DOHH2 (cell line): Measurements from ENCODE around the gene KIR2DL3.
"Not testable (repeated sequence)": the region's sequence is repeated elsewhere in the genome, so short reads cannot be mapped to it uniquely, and the experiment has no call there.

ENCODE experiments used
- H3F3A ChIP-seq: fragments of 200-600 bp; sonication (generic), shearing (Covaris generic); 2 replicates; pipeline ENCODE4 v1.6.0; 2016; ENCODE audit warnings: antibody characterized with exemption, mild to moderate bottlenecking; ENCODE audit not compliant: control insufficient read depth, insufficient read depth
- H3K27ac ChIP-seq: fragments of 200-600 bp; sonication (generic); 2 replicates; pipeline ENCODE4 v1.5.1; 2014; ENCODE audit warnings: low read depth, mild to moderate bottlenecking, low read length, moderate library complexity
- H3K27me3 ChIP-seq: fragments of 200-600 bp; sonication (generic); 2 replicates; pipeline ENCODE4 v1.6.1; 2014; ENCODE audit warnings: mild to moderate bottlenecking, low read length, mixed read lengths; ENCODE audit not compliant: control insufficient read depth
- H3K36me3 ChIP-seq: fragments of 200-600 bp; sonication (generic); 2 replicates; pipeline ENCODE4 v1.6.1; 2014; ENCODE audit warnings: mild to moderate bottlenecking, low read length, moderate library complexity, mixed read lengths; ENCODE audit not compliant: control insufficient read depth
- H3K4me1 ChIP-seq: fragments of 200-600 bp; sonication (generic); 2 replicates; pipeline ENCODE4 v1.6.1; 2014; ENCODE audit warnings: mild to moderate bottlenecking, low read length, mixed read lengths; ENCODE audit not compliant: control insufficient read depth
- H3K4me2 ChIP-seq: fragments of 200-600 bp; sonication (generic); 2 replicates; pipeline ENCODE4 v1.6.0; 2014; ENCODE audit warnings: mild to moderate bottlenecking, low read length, moderate library complexity
- H3K4me3 ChIP-seq: fragments of 200-600 bp; sonication (generic); 2 replicates; pipeline ENCODE4 v1.5.1; 2014; ENCODE audit warnings: mild to moderate bottlenecking, low read length, mixed read lengths
- H3K79me2 ChIP-seq: fragments of 200-600 bp; sonication (generic); 2 replicates; pipeline ENCODE4 v1.6.1; 2014; ENCODE audit warnings: mild to moderate bottlenecking, low read length, mixed read lengths; ENCODE audit not compliant: control insufficient read depth
- H3K9me2 ChIP-seq: fragments of 200-600 bp; sonication (generic); replicated peaks from 2 replicates; pipeline ENCODE4 v1.6.1; 2014; ENCODE audit warnings: mild to moderate bottlenecking, low read length, mixed read lengths; ENCODE audit not compliant: control insufficient read depth
- H3K9me3 ChIP-seq: fragments of 200-600 bp; sonication (generic); 2 replicates; pipeline ENCODE4 v1.6.1; 2014; ENCODE audit warnings: antibody characterized with exemption, low read length, mixed read lengths; ENCODE audit not compliant: control insufficient read depth, insufficient read depth
- H4K20me1 ChIP-seq: fragments of 200-600 bp; sonication (generic); 2 replicates; pipeline ENCODE4 v1.6.0; 2014; ENCODE audit warnings: low read depth, mild to moderate bottlenecking, antibody characterized with exemption, low read length, moderate library complexity; ENCODE audit not compliant: control insufficient read depth, insufficient read depth
- CTCF ChIP-seq: fragments of 200-600 bp; sonication (generic); IDR thresholded peaks from one replicate; pipeline ENCODE4 v1.5.1; 2014; ENCODE audit warnings: antibody characterized with exemption, mild to moderate bottlenecking, low read depth, low read length; ENCODE audit not compliant: poor library complexity, severe bottlenecking
- EZH2phosphoT487 ChIP-seq: fragments of 200-600 bp; sonication (generic); IDR thresholded peaks from 2 replicates; pipeline ENCODE4 v1.6.1; 2017; ENCODE audit warnings: borderline replicate concordance, mild to moderate bottlenecking, antibody characterized with exemption, low read length, moderate library complexity, mixed read lengths

Gene KIR2DL3

GRCh38 chr19:54738715-54739114, 402 bp downstream of the KIR2DL3 start:
- no peaks in the 10 kb centered on the region for H3K9me2 ChIP-seq
- H3K9me3 ChIP-seq = no peaks in the 10 kb centered on the region
- H3K27ac ChIP-seq = no peak overlapping the region
- no peaks in the 10 kb centered on the region for H3K27me3 ChIP-seq
- H3F3A ChIP-seq = no peaks in the 10 kb centered on the region
- no peaks in the 10 kb centered on the region for H4K20me1 ChIP-seq
- H3K4me1 ChIP-seq = no peaks in the 10 kb centered on the region
- H3K79me2 ChIP-seq = no peaks in the 10 kb centered on the region
- no peaks in the 10 kb centered on the region for H3K36me3 ChIP-seq
- TF ChIP-seq CTCF = no peak
- no peak for TF ChIP-seq EZH2phosphoT487
- no peak overlapping the region for H3K4me2 ChIP-seq
- no peak overlapping the region for H3K4me3 ChIP-seq

- Histone ChIP-seq H3K9me3 (no peaks in the 10 kb centered on the region), H3F3A (no peaks in the 10 kb centered on the region), H3K9me2 (no peaks in the 10 kb centered on the region), H3K4me3 (no peak overlapping the region), H3K27ac (no peak overlapping the region), H3K27me3 (no peaks in the 10 kb centered on the region), H3K79me2 (no peaks in the 10 kb centered on the region), H3K4me2 (no peak overlapping the region), H3K4me1 (no peaks in the 10 kb centered on the region), H3K36me3 (no peaks in the 10 kb centered on the region), H4K20me1 (no peaks in the 10 kb centered on the region)
- TF ChIP-seq EZH2phosphoT487 = no peak
- no peak for TF ChIP-seq CTCF
Measured at GRCh38 chr19:54739587-54740497, 1.5 kb downstream of the KIR2DL3 start.

GRCh38 chr19:54741950-54742349, 3.6 kb downstream of the KIR2DL3 start:
- not testable (repeated sequence) for H3K36me3 ChIP-seq, H3K27me3 ChIP-seq, H3F3A ChIP-seq

GRCh38 chr19:54744080-54744479, 5.8 kb downstream of the KIR2DL3 start:
- not testable (repeated sequence) for H3K9me3 ChIP-seq, H3K4me3 ChIP-seq, H3K4me1 ChIP-seq, H3K36me3 ChIP-seq, H3K4me2 ChIP-seq, H3K27ac ChIP-seq, H4K20me1 ChIP-seq, H3K27me3 ChIP-seq, H3F3A ChIP-seq, H3K9me2 ChIP-seq, H3K79me2 ChIP-seq

More at GRCh38 chr19:54741950-54742349, 3.6 kb downstream of the KIR2DL3 start:
- H3K79me2 ChIP-seq, H4K20me1 ChIP-seq, H3K4me3 ChIP-seq, H3K9me2 ChIP-seq, H3K9me3 ChIP-seq, H3K27ac ChIP-seq, H3K4me1 ChIP-seq, H3K4me2 ChIP-seq: not testable (repeated sequence)

- not testable (repeated sequence) for H3K4me2 ChIP-seq, H3K27ac ChIP-seq
Measured at GRCh38 chr19:54747614-54748322, 9.5 kb downstream of the KIR2DL3 start.

GRCh38 chr19:54750276-54750675, 12.0 kb downstream of the KIR2DL3 start:
- not testable (repeated sequence) for H3K36me3 ChIP-seq, H3K4me1 ChIP-seq, H3K9me3 ChIP-seq, H4K20me1 ChIP-seq, H3K79me2 ChIP-seq, H3K4me2 ChIP-seq, H3K4me3 ChIP-seq, H3F3A ChIP-seq, H3K9me2 ChIP-seq, H3K27ac ChIP-seq, H3K27me3 ChIP-seq

More at GRCh38 chr19:54747614-54748322, 9.5 kb downstream of the KIR2DL3 start:
- H3K36me3 ChIP-seq, H3K4me1 ChIP-seq, H4K20me1 ChIP-seq, H3K9me2 ChIP-seq, H3F3A ChIP-seq, H3K27me3 ChIP-seq, H3K9me3 ChIP-seq, H3K4me3 ChIP-seq, H3K79me2 ChIP-seq: not testable (repeated sequence)
